B cell (primary cell): ENCODE data around the gene IFI30. TPM values are rescaled to one million over a fixed set of nuclear protein-coding genes. Genes with fewer than 3 reads are reported as not detected.

Source experiments
- ATAC-seq: fragments of 200-7000 bp; cut with Tn5 transposase; one replicate; pipeline ENCODE4 v1.10.0; 2021; ENCODE audit warnings: low read depth, mild to moderate bottlenecking, moderate number of reproducible peaks, moderate library complexity
- CTCF ChIA-PET: fragments of 350-600 bp; sonication (Branson Sonifier 250); formaldehyde crosslinking; loops from one replicate; lab custom pipeline; 2021; ENCODE audit warnings: antibody characterized with exemption, inconsistent platforms; lab: Charles Lee
- POLR2A ChIA-PET: fragments of 350-600 bp; sonication (Branson Sonifier 250); formaldehyde crosslinking; loops from one replicate; lab custom pipeline; 2021; ENCODE audit warnings: antibody characterized with exemption; lab: Charles Lee
- DNase-seq: peaks from one replicate; pipeline ENCODE4 v3.0.0; 2013
- H2AFZ ChIP-seq: 2 replicates; pipeline ENCODE4 v1.6.1; 2012; ENCODE audit warnings: mild to moderate bottlenecking, low read depth, low read length; ENCODE audit not compliant: insufficient read depth, poor library complexity, severe bottlenecking
- H3K27ac ChIP-seq, 2 donors: 1 replicate in 1 of 2; 2 replicates in 1 of 2; pipeline ENCODE4 v1.5.1; 2012 to 2013; ENCODE audit warnings: low read length in 2 of 2, mild to moderate bottlenecking in 2 of 2, moderate library complexity in 1 of 2
- H3K27me3 ChIP-seq, 4 experiments: fragments of 200-600 bp in 1 of 4; sonication (generic) in 1 of 4; replicated peaks in 1 of 4; 1 replicate in 2 of 4; 2 replicates in 2 of 4; pipeline versions ENCODE4 v1.6.1 to v1.7.0; 2013 to 2016; ENCODE audit warnings: low read length in 3 of 4, mild to moderate bottlenecking in 2 of 4, mixed read lengths in 1 of 4, moderate library complexity in 1 of 4; ENCODE audit not compliant: insufficient read depth in 4 of 4, control insufficient read depth in 3 of 4; ENCODE audit errors: control extremely low read depth in 1 of 4
- H3K36me3 ChIP-seq, 2 experiments: replicated peaks in 1 of 2; 1 replicate in 1 of 2; 2 replicates in 1 of 2; pipeline versions ENCODE4 v1.6.1 to v1.7.1; 2013; ENCODE audit warnings: low read length in 1 of 2; ENCODE audit not compliant: insufficient read depth in 2 of 2, control insufficient read depth in 1 of 2; ENCODE audit errors: control extremely low read depth in 1 of 2, extremely low read depth in 1 of 2
- H3K4me1 ChIP-seq, 2 donors: fragments of 200-600 bp in 1 of 2; sonication (generic) in 1 of 2; 1 replicate in 1 of 2; 2 replicates in 1 of 2; pipeline versions ENCODE4 v1.5.1 to v1.6.1; 2013 to 2017; ENCODE audit warnings: low read length in 2 of 2; ENCODE audit not compliant: control insufficient read depth in 2 of 2, insufficient read depth in 2 of 2
- H3K4me2 ChIP-seq: replicated peaks from 2 replicates; pipeline ENCODE3; 2012; ENCODE audit warnings: mild to moderate bottlenecking, low read depth, low read length; ENCODE audit not compliant: poor library complexity, severe bottlenecking
- H3K4me3 ChIP-seq, 5 experiments: fragments of 200-600 bp in 1 of 5; sonication (generic) in 1 of 5; 1 replicate in 3 of 5; 2 replicates in 2 of 5; pipeline versions ENCODE4 v1.5.1 to v1.7.0; 2011 to 2016; ENCODE audit warnings: low read length in 4 of 5, mild to moderate bottlenecking in 4 of 5, low read depth in 2 of 5, control low read depth in 1 of 5, moderate library complexity in 1 of 5; ENCODE audit not compliant: insufficient read depth in 1 of 5; ENCODE audit errors: control extremely low read depth in 1 of 5, extremely low read depth in 1 of 5
- H3K79me2 ChIP-seq: fragments of 200-600 bp; sonication (generic); one replicate; pipeline ENCODE4 v1.6.0; 2016; ENCODE audit warnings: low read length; ENCODE audit not compliant: control insufficient read depth, insufficient read depth
- H3K9ac ChIP-seq: fragments of 200-600 bp; sonication (generic); 2 replicates; pipeline ENCODE4 v1.6.1; 2017; ENCODE audit warnings: mild to moderate bottlenecking, low read length, moderate library complexity
- H3K9me3 ChIP-seq, 3 donors: one replicate each; pipeline versions ENCODE4 v1.6.1 to v1.7.1; 2013; ENCODE audit warnings: low read length in 2 of 3; ENCODE audit not compliant: control insufficient read depth in 2 of 3, insufficient read depth in 1 of 3; ENCODE audit errors: control extremely low read depth in 1 of 3
- H4K20me1 ChIP-seq: 2 replicates; pipeline ENCODE4 v1.6.0; 2012; ENCODE audit warnings: mild to moderate bottlenecking, low read length; ENCODE audit not compliant: insufficient read depth, control insufficient read depth, poor library complexity, severe bottlenecking
- H3K27ac Mint-ChIP-seq: one replicate; pipeline ENCODE4 v1.8.0; 2021; ENCODE audit warnings: mixed read lengths
- H3K27me3 Mint-ChIP-seq: one replicate; pipeline ENCODE4 v1.8.0; 2021; ENCODE audit warnings: mixed read lengths
- H3K4me1 Mint-ChIP-seq: one replicate; pipeline ENCODE4 v1.8.0; 2021; ENCODE audit warnings: mixed read lengths
- H3K4me3 Mint-ChIP-seq: one replicate; pipeline ENCODE4 v1.8.0; 2021; ENCODE audit warnings: mixed read lengths
- H3K9me3 Mint-ChIP-seq: one replicate; pipeline ENCODE4 v1.8.0; 2022; ENCODE audit warnings: mixed read lengths; ENCODE audit not compliant: insufficient read depth
- CTCF ChIP-seq: fragments of 200-600 bp; IDR thresholded peaks from one replicate; pipeline ENCODE4 v1.8.0; 2022; ENCODE audit warnings: antibody characterized with exemption, mild to moderate bottlenecking
- EZH2 ChIP-seq: IDR thresholded peaks from 2 replicates; pipeline ENCODE4 v1.6.1; 2012; ENCODE audit warnings: borderline replicate concordance, low read depth, mild to moderate bottlenecking, moderate library complexity, low read length; ENCODE audit not compliant: insufficient read depth, poor library complexity, severe bottlenecking
- WGBS: methylation state at CpG from one replicate; pipeline ENCODE4 v1.1.5; 2013; ENCODE audit warnings: missing lambda C conversion rate; ENCODE audit not compliant: insufficient coverage; 5-methylcytosine and 5-hydroxymethylcytosine counted together
- intact Hi-C: fragments of 100-400 bp; cut with micrococcal nuclease; formaldehyde crosslinking; loops from one replicate; pipeline ENCODE4 v1.10.0; 2022
- polyA plus RNA-seq: library from polyadenylated mRNA; depleted of rRNA; stranded (reverse); fragments of >200 nt; gene quantifications from 2 replicates; pipeline ENCODE4 v1.2.3, GENCODE V29; 2012
- total RNA-seq, 2 donors: library from RNA; stranded (reverse); fragments of 120-200 nt in 1 of 2; gene quantifications; 1 replicate in 1 of 2; 2 replicates in 1 of 2; pipeline versions ENCODE4 v1.2.3 to v1.2.4, GENCODE V29; 2013 to 2022

IFI30 gene
- total and polyA plus RNA-seq, 2 donors (not counting 1 experiment from before 2014, with no cell fraction given) = 171 to 222 TPM

DNA sequence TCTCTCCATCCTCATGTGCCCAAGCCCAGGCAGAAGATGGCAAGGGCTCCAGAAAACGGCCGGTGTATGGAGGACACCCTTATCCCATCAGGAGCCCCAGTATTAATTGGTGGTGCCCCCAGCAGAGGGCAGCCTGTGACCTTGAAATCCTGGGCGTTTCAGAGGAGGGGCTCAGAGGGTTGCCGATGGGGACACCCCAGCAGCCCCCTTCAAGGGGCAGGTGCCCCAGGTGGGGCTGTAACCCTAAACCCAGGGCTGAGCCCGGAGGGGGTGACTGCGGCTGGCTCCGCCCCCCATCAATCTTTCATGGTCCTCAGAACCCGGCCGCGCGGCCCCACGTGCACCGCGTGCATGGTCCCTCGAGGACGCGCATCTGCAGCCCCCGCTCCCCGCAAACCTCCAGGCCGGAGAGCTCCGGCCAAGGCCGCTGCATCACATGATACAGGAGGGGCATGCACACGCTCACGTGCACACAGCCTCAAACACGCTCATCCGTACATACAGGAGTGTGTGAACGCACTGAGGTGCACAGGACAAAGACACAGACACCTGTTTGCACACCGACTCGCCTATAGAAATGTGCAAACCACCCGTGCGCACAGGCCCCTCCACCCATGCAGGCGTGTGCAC, 29.3 kb downstream of the IFI30 start:
- ChIA-PET POLR2A (interaction anchor here (0.6 to 3.9 kb wide), 7 partner anchors 8 to 202 kb away, joined by 3 to 27 read pairs (median 8); partner anchors contain the start of genes LSM4 and MPV17L2), CTCF (interaction anchor here (0.8 to 11.5 kb wide), 4 partner anchors 10 to 76 kb away, joined by 3 to 152 read pairs (median 21); partner anchors contain the start of gene MPV17L2)
- Mint-ChIP-seq H3K4me3 (peak overlapping the region; percentile 95), H3K9me3 (no peaks in the 10 kb centered on the region), H3K4me1 (peaks cover 28% of the 10 kb centered on the region), H3K27ac (peak overlapping the region; percentile 96), H3K27me3 (no peaks in the 10 kb centered on the region)
- H3K4me1 ChIP-seq = peaks cover 15 to 29% of the 10 kb centered on the region in 2 donors
- DNase-seq (no peak), ATAC-seq (no peak)
- peak overlapping the region; percentile 69 for H3K9ac ChIP-seq
- no peaks in the 10 kb centered on the region for H4K20me1 ChIP-seq
- H3K4me2 ChIP-seq = peak overlapping the region; percentile 85
- H3K4me3 ChIP-seq = peak overlapping the region; percentile 46 to 78 (median 75)
- peak overlapping the region; percentile 67 for H2AFZ ChIP-seq
- 4% methylated on average over 32 of the region's 32 CpGs for WGBS
- H3K36me3 ChIP-seq = peaks cover 0 to 17% of the 10 kb centered on the region in 2 experiments
- peaks cover 26% of the 10 kb centered on the region for H3K79me2 ChIP-seq
- peak overlapping the region; percentile 31 to 39 for H3K27ac ChIP-seq
- no peaks in the 10 kb centered on the region for H3K9me3 ChIP-seq
- intact Hi-C loops = loop anchor here (5.0 kb wide), 1 partner anchor 629 kb away; the partner anchor contains the start of gene UPF1
- TF ChIP-seq CTCF (peak; percentile 17), EZH2 (no peak)
- no peaks in the 10 kb centered on the region for H3K27me3 ChIP-seq
